Measurements from ENCODE around the gene SHB.

The SHB gene

GRCh38 chr9:37936376-37936775 is 132.7 kb downstream of the SHB start:
- no peak for TF ChIP-seq CTCF (IDR thresholded peaks at IDR 0.05)
- intact Hi-C loops (cut with DNase I; ENCODE audit: low total_unique reads), result no loop called here
- H3K9me3 ChIP-seq, result no peaks in the 10 kb centered on the region

GRCh38 chr9:37935096-37935495 is 133.9 kb downstream of the SHB start:
- Histone ChIP-seq H3K4me3 (no peak overlapping the region), H3K36me3 (no peaks in the 10 kb centered on the region), H3K4me1 (peaks cover 0 to 31% (median 11%) of the 10 kb centered on the region in 4 donors), H3K27me3 (no peaks in the 10 kb centered on the region), H3K9me3 (no peaks in the 10 kb centered on the region), H3K27ac (no peak overlapping the region)
- no peak for TF ChIP-seq CTCF (IDR thresholded peaks at IDR 0.05)
- intact Hi-C loops (cut with DNase I; ENCODE audit: low total_unique reads), result no loop called here
- DNase-seq, result no peak

More at GRCh38 chr9:37936376-37936775, 132.7 kb downstream of the SHB start:
- H3K4me1 ChIP-seq, result peaks cover 0 to 27% (median 11%) of the 10 kb centered on the region in 4 donors
- no peak for DNase-seq
- peaks cover 0 to 3% (median 0%) of the 10 kb centered on the region in 3 donors for H3K36me3 ChIP-seq
- H3K27me3 ChIP-seq, result no peaks in the 10 kb centered on the region
- H3K27ac ChIP-seq, result no peak overlapping the region
- no peak overlapping the region for H3K4me3 ChIP-seq

GRCh38 chr9:37931592-37931991 is 137.4 kb downstream of the SHB start:
- Histone ChIP-seq H3K9me3 (no peaks in the 10 kb centered on the region), H3K27me3 (no peaks in the 10 kb centered on the region), H3K36me3 (peaks cover 0 to 5% (median 0%) of the 10 kb centered on the region in 3 donors), H3K4me3 (no peak overlapping the region), H3K4me1 (peaks cover 0 to 8% (median 0%) of the 10 kb centered on the region in 4 donors), H3K27ac (no peak overlapping the region)
- DNase-seq, result no peak
- intact Hi-C loops (cut with DNase I; ENCODE audit: low total_unique reads), result no loop called here
- TF ChIP-seq CTCF (IDR thresholded peaks at IDR 0.05), result no peak

- Histone ChIP-seq H3K4me3 (no peak overlapping the region), H3K27me3 (no peaks in the 10 kb centered on the region), H3K36me3 (peaks cover 0 to 5% (median 0%) of the 10 kb centered on the region in 3 donors), H3K9me3 (no peaks in the 10 kb centered on the region), H3K4me1 (peaks cover 0 to 8% (median 0%) of the 10 kb centered on the region in 4 donors), H3K27ac (no peak overlapping the region)
- DNase-seq, result no peak
- TF ChIP-seq CTCF (IDR thresholded peaks at IDR 0.05), result no peak
- intact Hi-C loops (cut with DNase I; ENCODE audit: low total_unique reads), result no loop called here
Observed at GRCh38 chr9:37929441-37929895, 139.6 kb downstream of the SHB start.

GRCh38 chr9:37928552-37929430 is 140.2 kb downstream of the SHB start:
- H3K27ac ChIP-seq, result no peak overlapping the region
- no peak for TF ChIP-seq CTCF (IDR thresholded peaks at IDR 0.05)
- DNase-seq, result no peak
- peaks cover 0 to 5% (median 0%) of the 10 kb centered on the region in 3 donors for H3K36me3 ChIP-seq
- H3K27me3 ChIP-seq, result no peaks in the 10 kb centered on the region
- peaks cover 0 to 8% (median 0%) of the 10 kb centered on the region in 4 donors for H3K4me1 ChIP-seq
- H3K4me3 ChIP-seq, result no peak overlapping the region
- intact Hi-C loops (cut with DNase I; ENCODE audit: low total_unique reads), result no loop called here
- H3K9me3 ChIP-seq, result no peaks in the 10 kb centered on the region
